Gastroesophageal sphincter (tissue), 3 donors: ENCODE data around the gene ACAA1.

Experiments
- CTCF ChIP-seq, 4 experiments: fragments of 200-600 bp in 2 of 4; fragments of 450-650 bp in 2 of 4; sonication (generic) in 1 of 4; IDR thresholded peaks; one replicate each; pipeline ENCODE4 v1.5.1; 2017 to 2019; ENCODE audit warnings: antibody characterized with exemption in 4 of 4, mild to moderate bottlenecking in 2 of 4, moderate library complexity in 2 of 4
- POLR2A ChIP-seq, 2 donors: fragments of 450-650 bp; IDR thresholded peaks; one replicate each; pipeline ENCODE4 v1.6.1; 2017; ENCODE audit warnings: antibody characterized with exemption in 2 of 2, mild to moderate bottlenecking in 2 of 2, moderate library complexity in 1 of 2
- POLR2AphosphoS5 ChIP-seq: sonication (generic); formaldehyde crosslinking; IDR thresholded peaks from one replicate; pipeline ENCODE4 v1.6.1; 2017; ENCODE audit warnings: antibody characterized with exemption

GRCh38 chr3:38089163-38089562, 47.8 kb downstream of the ACAA1 start:
- no peak for TF ChIP-seq CTCF (IDR thresholded peaks at IDR 0.05)
- no peak for TF ChIP-seq POLR2AphosphoS5
- TF ChIP-seq POLR2A (IDR thresholded peaks at IDR 0.05), result no peak
